HG03066 (cell line): ENCODE measurements around the gene DCLRE1A.
A peak's percentile ranks its signal among the peaks of the same experiment; 100 is the strongest.

Experiments
- ATAC-seq: cut with Tn5 transposase; IDR thresholded peaks from one replicate; pipeline ENCODE4 v1.9.1; 2021; ENCODE audit warnings: low read depth; ENCODE audit not compliant: unreplicated experiment

Gene DCLRE1A

DNA sequence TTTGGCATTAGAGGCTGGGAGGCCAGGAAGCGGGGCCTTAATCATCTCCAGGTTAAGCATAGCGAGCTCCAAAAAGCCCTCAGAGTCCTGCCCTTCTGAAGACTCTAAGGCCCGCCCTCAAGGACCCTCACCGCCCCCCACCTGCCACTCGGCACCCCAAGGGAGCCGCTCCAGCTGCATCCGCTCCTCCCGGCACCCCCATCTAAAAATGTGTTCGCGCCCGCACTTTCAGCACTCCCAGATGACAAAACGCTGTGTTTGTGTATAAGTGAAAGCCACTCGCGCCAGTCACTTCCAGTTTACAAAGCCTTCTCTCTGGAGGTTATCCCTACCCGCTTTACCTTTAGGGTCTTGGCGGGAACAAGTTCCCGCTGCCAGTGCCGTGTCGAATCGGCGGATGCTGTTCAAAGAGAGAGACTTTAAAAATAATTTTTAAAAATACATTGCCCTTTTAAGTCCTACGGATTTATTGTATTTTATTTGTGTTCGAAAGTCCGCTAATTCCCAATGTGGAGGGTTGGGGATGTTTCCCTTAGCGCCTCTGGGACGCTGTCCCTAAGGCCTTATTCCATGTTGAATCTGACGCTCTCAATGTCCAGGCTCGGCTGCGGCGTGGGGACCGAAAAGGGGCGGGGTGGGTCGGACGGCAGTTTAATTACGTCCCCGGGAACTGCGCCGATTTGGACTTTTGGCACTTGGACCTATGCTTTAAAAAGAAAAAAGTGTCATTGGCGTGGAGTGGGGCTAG lies at the start of gene DCLRE1A, which contains the start of gene NHLRC2:
Gene DCLRE1A, minus strand, starts transcription at position 70 of the 748 bp plus-strand sequence. CDS start 900 bp downstream, outside the sequence.
Gene NHLRC2, plus strand, starts transcription at position 649 of the 748 bp plus-strand sequence. CDS start 212 bp downstream, outside the sequence.
- ATAC-seq = peak; percentile 43

- no peak for ATAC-seq
Measured at GRCh38 chr10:113899952-113900598, 46.2 kb upstream of the DCLRE1A start.

- ATAC-seq = no peak
Measured at GRCh38 chr10:113897693-113898618, 44.1 kb upstream of the DCLRE1A start.

DNA sequence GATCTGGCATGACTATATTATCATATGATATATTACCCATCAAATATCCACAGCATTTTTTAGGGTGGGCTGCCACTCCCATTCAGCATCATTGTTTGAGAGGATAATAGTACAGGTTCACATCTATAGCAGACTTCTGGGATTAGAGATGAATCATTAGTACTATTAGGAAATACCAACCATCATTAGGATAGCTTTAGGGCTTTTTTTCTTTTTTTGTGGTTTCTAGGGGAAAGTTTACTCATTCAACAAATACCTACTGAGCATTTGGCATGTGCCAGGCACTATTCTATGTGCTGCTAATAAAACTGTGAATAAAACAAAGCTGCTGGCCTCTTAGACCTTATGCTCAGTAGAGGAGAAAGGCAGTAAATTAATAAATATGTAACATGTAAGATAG lies 41.1 kb upstream of the DCLRE1A start:
- no peak for ATAC-seq

DNA sequence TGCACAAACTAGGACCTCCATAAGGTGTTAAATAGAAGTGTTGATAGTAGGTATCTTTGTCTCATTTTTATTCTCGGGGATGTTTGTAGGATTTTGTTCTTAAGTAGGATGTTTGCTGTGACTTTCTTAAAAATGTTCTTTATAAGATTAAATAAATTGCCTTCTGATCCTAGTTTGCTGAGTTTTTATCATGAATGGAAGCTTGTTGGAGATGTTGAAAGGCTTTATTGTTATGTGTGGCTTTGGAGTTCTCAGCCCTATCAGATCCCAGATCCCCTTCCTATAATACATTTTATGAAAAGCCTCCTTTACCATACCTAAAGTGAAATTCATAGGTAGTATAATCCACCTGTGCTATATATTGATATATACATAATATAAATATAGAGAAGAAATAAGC lies 40.7 kb upstream of the DCLRE1A start:
- no peak for ATAC-seq

DNA sequence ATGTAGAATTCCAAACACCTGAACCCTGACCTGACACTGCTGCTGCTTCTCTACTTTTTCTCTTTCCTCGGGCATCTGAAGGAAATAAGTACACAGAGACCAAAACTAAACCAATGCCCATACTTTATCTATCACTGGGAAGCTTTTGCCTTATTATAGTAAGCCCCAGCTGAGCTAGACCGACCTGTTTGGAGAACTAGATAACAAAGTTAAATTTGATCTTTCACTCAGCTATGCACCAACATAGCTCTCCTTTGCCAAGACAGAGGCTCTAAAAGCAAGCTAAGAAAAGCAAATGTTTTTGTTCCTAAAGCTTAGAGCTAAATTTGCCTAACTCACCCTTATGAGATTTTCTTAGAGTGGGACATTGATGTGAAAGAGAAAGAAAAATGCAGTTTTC lies 39.7 kb upstream of the DCLRE1A start:
- ATAC-seq = no peak

DNA sequence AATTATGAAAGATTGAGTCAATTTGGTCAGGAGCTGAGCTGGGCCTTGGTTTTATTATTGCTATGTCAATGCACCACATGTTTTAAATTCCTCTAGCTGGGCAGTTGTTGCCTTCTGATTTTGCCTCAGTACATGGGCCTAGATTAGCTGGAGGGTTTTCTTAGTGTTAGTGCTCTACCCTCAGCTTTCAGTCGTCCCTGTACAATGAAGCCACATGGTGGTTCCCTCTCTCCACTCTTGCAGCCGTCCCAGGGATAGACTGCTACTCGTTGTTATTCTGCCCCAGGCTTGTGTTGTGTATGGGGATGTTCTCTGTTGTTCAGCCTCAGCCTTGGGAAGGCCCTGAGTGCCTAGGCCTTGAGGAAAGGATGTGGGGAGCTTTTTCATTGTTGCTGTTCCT lies 37.6 kb upstream of the DCLRE1A start:
- no peak for ATAC-seq

DNA sequence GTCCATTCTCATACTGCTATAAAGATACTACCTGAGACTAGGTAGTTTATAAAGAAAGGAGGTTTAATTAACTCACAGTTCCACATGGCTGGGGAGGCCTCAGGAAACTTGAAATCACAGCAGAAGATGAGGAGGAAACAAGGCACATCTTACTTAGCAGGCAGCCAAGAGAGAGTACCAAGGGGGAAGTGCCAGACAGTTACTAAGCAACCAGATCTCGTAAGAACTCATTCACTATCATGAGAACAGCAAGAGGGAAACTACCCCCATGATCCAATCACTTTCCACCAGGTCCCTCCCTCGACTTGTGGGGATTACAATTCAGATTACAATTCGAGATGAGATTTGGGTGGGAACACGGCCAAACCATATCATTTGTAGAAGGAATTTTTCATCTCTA lies 36.9 kb upstream of the DCLRE1A start:
- ATAC-seq = no peak

- ATAC-seq = no peak
Measured at GRCh38 chr10:113889911-113890310, 36.0 kb upstream of the DCLRE1A start.

DNA sequence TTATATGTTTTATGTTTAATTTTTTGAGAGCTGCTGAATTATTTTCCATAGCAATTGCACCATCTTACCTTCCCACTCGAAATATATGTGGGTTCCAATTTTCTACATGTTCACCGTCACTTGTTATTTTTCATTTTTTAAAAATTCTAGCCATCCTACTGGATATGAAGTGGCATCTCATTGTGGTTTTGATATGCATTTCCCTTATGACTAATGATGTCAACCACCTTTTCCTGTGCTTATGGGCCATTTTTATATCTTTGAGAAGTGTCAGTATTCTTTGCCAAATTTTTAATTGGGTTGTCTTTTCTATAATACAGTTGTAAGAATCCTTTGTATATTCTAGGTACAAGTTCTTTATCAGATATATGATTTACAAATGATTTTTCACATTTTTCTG lies 28.4 kb upstream of the DCLRE1A start:
- no peak for ATAC-seq

- no peak for ATAC-seq
Measured at GRCh38 chr10:113880236-113880635, 26.4 kb upstream of the DCLRE1A start.

DNA sequence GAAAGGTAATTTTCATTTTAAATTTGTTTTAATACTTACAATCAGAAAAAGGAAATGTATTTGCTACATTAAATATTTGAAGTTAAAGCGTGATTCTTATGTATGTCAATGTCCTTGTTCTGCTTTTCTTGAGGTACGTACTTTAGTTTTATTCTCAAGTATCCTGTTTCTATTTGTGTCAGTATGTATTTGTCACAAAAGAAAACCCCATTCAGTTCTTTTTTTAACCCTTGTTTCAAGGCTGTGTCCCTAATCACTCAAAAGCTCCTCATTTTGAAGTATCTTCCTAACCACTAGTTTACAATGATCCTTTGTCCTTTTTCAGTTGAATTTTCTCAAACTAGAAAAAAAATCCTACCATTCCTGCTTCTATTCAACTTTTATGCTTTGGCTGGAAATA lies 25.8 kb upstream of the DCLRE1A start:
- peak; percentile 88 for ATAC-seq

DNA sequence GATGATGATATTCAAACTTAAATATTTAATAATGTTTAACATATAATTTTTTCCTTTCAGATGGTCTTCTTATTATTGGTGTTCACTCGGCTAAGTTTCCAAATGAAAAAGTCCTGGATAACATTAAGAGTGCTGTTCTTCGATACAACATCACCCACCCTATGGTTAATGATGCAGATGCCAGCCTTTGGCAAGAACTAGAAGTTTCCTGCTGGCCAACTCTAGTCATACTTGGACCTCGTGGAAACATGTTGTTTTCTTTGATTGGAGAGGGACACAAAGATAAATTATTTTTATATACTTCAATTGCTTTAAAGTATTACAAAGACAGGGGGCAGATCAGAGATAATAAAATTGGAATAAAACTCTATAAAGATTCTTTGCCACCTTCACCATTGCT lies 22.6 kb upstream of the DCLRE1A start:
- ATAC-seq = no peak

DNA sequence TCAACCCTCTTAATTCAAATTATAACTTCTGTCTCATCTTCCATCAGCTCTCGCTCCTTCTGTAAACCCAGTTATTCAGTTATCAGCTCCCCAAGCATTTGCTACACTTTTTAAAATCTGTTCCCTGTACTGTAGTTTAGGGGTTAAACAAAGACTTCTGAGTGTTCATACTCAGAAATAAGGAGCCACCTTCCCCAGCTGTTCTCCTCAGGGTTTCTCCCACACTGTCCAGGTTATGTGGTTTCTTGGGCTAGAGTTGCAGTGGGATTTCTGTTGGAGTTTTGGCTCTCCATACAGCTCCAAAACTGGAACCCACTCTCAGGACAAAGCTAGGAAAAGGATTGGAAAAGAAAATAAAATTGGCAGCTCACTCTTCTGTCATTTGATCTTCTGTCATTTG lies 21.3 kb upstream of the DCLRE1A start:
- no peak for ATAC-seq

GRCh38 chr10:113872139-113873030 lies 18.5 kb upstream of the DCLRE1A start:
- ATAC-seq = no peak

DNA sequence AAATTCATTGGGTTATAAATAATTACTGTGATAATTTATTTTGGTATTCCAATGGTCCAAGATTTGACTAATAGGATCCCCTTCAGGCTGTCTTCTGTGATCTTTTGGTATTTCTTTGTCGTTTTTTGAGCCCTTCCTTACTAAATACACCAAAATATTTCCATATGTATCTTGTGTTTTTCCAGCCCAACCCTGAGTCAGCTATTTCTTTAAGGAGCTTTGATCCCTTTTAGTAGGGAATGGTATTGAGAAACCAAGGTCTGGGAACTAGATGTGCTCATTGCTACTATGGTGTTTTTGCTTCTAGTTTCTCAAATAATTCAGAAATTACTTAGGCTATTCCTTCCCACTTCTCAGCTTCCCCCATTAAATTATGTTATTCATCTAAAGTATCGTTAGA lies 15.9 kb upstream of the DCLRE1A start:
- ATAC-seq = no peak

- no peak for ATAC-seq
Measured at GRCh38 chr10:113867904-113868303, 14.0 kb upstream of the DCLRE1A start.

GRCh38 chr10:113866551-113867394 lies 12.9 kb upstream of the DCLRE1A start:
- ATAC-seq = no peak

GRCh38 chr10:113865901-113866300 lies 12.0 kb upstream of the DCLRE1A start:
- ATAC-seq = no peak
